K562 (cell line): ENCODE measurements around the gene B2M. TPM values are rescaled to one million over a fixed set of nuclear protein-coding genes. Genes with fewer than 3 reads are reported as not detected.

ENCODE experiments used
- CHD4 ChIP-seq: fragments of 200-600 bp; sonication (generic); IDR thresholded peaks from 3 replicates; pipeline ENCODE4 v1.6.1; 2012; ENCODE audit warnings: low read depth, mild to moderate bottlenecking, mixed read lengths, low read length, inconsistent platforms; ENCODE audit not compliant: insufficient read depth, insufficient replicate concordance, poor library complexity, severe bottlenecking
- ETV1 ChIP-seq: fragments of 450-650 bp; conservative IDR thresholded peaks from 2 replicates; pipeline ENCODE4 v1.6.1; 2016; ENCODE audit warnings: missing genetic modification characterization, control low read depth, low read depth, missing compliant biosample characterization
- FOXA3 ChIP-seq, 2 experiments: fragments of 450-650 bp in 1 of 2; sonication (generic) in 1 of 2; formaldehyde crosslinking; IDR thresholded peaks in 1 of 2; conservative IDR thresholded peaks in 1 of 2; 2 replicates each; pipeline versions ENCODE4 v1.4.0 to v1.8.0; 2020 to 2022; ENCODE audit warnings: mild to moderate bottlenecking in 2 of 2, missing genetic modification reagents in 1 of 2
- KAT7 ChIP-seq: sonication (generic); formaldehyde crosslinking; IDR thresholded peaks from 2 replicates; pipeline ENCODE4 v1.8.0; 2022; ENCODE audit warnings: missing genetic modification reagents, mild to moderate bottlenecking, borderline replicate concordance
- MCM2 ChIP-seq: fragments of 450-650 bp; IDR thresholded peaks from 2 replicates; pipeline ENCODE4 v1.6.1; 2017; ENCODE audit warnings: low read depth, mild to moderate bottlenecking
- MYC ChIP-seq, 2 experiments: fragments of 250-450 bp in 1 of 2; sonication (Bioruptor Pico) in 1 of 2; IDR thresholded peaks; 2 replicates each; pipeline versions ENCODE4 v1.5.1 to v1.6.1; 2012 to 2021; ENCODE audit warnings: low read depth in 2 of 2, borderline replicate concordance in 1 of 2, improper control_type of control experiment in 1 of 2, low read length in 1 of 2, mild to moderate bottlenecking in 1 of 2, moderate library complexity in 1 of 2
- NFATC3 ChIP-seq: fragments of 450-650 bp; IDR thresholded peaks from 2 replicates; pipeline ENCODE4 v1.6.1; 2017; ENCODE audit warnings: mild to moderate bottlenecking
- SNIP1 ChIP-seq: fragments of 450-650 bp; IDR thresholded peaks from 2 replicates; pipeline ENCODE4 v1.7.1; 2017; ENCODE audit warnings: low read depth, mild to moderate bottlenecking
- STAT5A ChIP-seq: IDR thresholded peaks from 2 replicates; pipeline ENCODE4 v1.6.1; 2012; ENCODE audit warnings: low read length, inconsistent platforms, borderline replicate concordance
- TCF15 ChIP-seq: fragments of 250-450 bp; sonication (Bioruptor Pico); IDR thresholded peaks from 2 replicates; pipeline ENCODE4 v1.8.0; 2022; ENCODE audit warnings: moderate library complexity, mild to moderate bottlenecking, inconsistent platforms
- U2AF1 ChIP-seq: fragments of 200-400 bp; formaldehyde crosslinking; optimal IDR thresholded peaks from 2 replicates; pipeline ENCODE3; 2017; ENCODE audit warnings: mild to moderate bottlenecking, low read depth, low read length, moderate library complexity
- ZBTB49 ChIP-seq: sonication (generic); formaldehyde crosslinking; IDR thresholded peaks from 2 replicates; pipeline ENCODE4 v1.8.0; 2022; ENCODE audit warnings: missing genetic modification reagents, mild to moderate bottlenecking, borderline replicate concordance
- ZNF277 ChIP-seq: fragments of 250-450 bp; sonication (Bioruptor Pico); IDR thresholded peaks from 2 replicates; pipeline ENCODE4 v1.8.0; 2022; ENCODE audit warnings: inconsistent platforms, mild to moderate bottlenecking, moderate library complexity, borderline replicate concordance
- ZNF583 ChIP-seq: fragments of 250-450 bp; sonication (Bioruptor Pico); IDR thresholded peaks from 2 replicates; pipeline ENCODE4 v1.4.0; 2020
- polyA plus RNA-seq, 8 experiments: library from polyadenylated mRNA; depleted of rRNA in 4 of 8; stranded (reverse) in 5 of 8; unstranded in 3 of 8; fragments of >200 nt; fragmentation: Nextera tagmentation in 2 of 8; fragmentation: Illumina TruSeq in 1 of 8; extraction: Ambion mirVana in 2 of 8; extraction: Trizol in 1 of 8; gene quantifications; 2 replicates each; pipeline versions ENCODE4 v1.2.1 to v1.2.3, GENCODE V29; 2011 to 2014; ENCODE audit warnings: inconsistent platforms in 1 of 8, missing spikeins in 1 of 8
- total RNA-seq, 7 experiments: library from RNA; depleted of rRNA in 6 of 7; stranded (reverse); fragments of >200 nt in 6 of 7; fragmentation: Illumina TruSeq in 2 of 7; extraction: Trizol in 2 of 7; gene quantifications; 2 replicates each; pipeline versions ENCODE4 v1.2.1 to v1.2.3, GENCODE V29; 2011 to 2021; ENCODE audit warnings: low replicate concordance in 1 of 7
- TF ChIP-seq, protein P1 (sequence below): sonication (generic); formaldehyde crosslinking; IDR thresholded peaks from 2 replicates; pipeline ENCODE4 v1.8.1; 2022; ENCODE audit warnings: missing genetic modification reagents
- TF ChIP-seq, protein P2 (sequence below): fragments of 450-650 bp; formaldehyde crosslinking; IDR thresholded peaks from 2 replicates; pipeline ENCODE4 v1.4.0; 2020; ENCODE audit warnings: mild to moderate bottlenecking, mixed read lengths

The B2M gene
- total and polyA plus RNA-seq, 9 of the 15 experiments (the other 6 are each of a cell fraction or from before 2014, with no cell fraction given), result 460 to 3,138 (median 1,032) TPM

DNA sequence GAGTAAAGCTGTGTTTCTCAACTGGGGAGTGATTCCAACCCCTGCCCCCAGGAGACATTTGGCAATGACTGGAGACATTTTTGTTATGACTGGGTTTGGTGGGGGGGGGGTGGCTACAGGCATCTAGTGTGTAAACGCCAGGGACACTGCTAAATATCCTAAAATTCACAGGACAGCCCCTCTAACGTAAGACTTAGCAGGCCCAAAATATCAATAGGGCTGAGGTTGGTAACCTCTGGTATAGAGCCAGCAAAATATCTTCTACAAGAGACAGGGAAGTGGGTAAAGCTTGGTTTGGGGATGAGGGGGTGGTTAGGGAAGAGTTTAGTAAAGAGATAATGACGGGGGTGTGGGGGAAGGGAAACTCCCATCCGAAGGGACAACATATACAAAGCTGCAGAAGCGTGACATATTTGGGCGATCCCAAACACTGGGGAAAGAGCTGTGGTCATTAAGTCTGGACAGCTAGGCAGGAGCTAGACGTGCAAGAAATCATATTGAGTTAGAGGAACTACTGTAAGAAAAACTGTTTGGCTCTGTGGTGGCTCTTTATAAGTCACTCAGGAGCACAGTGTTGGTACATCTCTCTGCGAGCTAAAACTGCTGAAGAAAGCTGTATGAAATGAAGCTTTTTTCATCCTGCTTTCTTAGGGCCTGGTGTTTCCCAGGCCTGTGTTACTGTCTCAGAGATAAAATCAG lies 24.3 kb downstream of the B2M start (continued):
- no peak for TF ChIP-seq ZNF277 (CRISPR knock-in tag)
- TF ChIP-seq MCM2, result no peak
- no peak for TF ChIP-seq FOXA3 (CRISPR knock-in tag; conservative IDR thresholded peaks at IDR 0.05 in 1 of 2, IDR thresholded peaks at IDR 0.05 in 1 of 2)
- TF ChIP-seq, protein P1, sequence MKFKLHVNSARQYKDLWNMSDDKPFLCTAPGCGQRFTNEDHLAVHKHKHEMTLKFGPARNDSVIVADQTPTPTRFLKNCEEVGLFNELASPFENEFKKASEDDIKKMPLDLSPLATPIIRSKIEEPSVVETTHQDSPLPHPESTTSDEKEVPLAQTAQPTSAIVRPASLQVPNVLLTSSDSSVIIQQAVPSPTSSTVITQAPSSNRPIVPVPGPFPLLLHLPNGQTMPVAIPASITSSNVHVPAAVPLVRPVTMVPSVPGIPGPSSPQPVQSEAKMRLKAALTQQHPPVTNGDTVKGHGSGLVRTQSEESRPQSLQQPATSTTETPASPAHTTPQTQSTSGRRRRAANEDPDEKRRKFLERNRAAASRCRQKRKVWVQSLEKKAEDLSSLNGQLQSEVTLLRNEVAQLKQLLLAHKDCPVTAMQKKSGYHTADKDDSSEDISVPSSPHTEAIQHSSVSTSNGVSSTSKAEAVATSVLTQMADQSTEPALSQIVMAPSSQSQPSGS (CRISPR knock-in tag), result no peak
- TF ChIP-seq CHD4, result no peak
- TF ChIP-seq KAT7, result no peak
- TF ChIP-seq ZBTB49 (CRISPR knock-in tag), result no peak
- TF ChIP-seq ZNF583 (CRISPR knock-in tag), result no peak
- TF ChIP-seq TCF15 (CRISPR knock-in tag), result no peak
- no peak for TF ChIP-seq MYC (IDR thresholded peaks at IDR 0.05; ENCODE audit: low read depth, low read length)
- no peak for TF ChIP-seq MYC (CRISPR knock-in tag; IDR thresholded peaks at IDR 0.05; ENCODE audit: borderline replicate concordance, low read depth)
- no peak for TF ChIP-seq U2AF1
- no peak for TF ChIP-seq SNIP1
- no peak for TF ChIP-seq NFATC3
- no peak; the same call in 1 of the 2 replicates for TF ChIP-seq ETV1
- TF ChIP-seq, protein P2, sequence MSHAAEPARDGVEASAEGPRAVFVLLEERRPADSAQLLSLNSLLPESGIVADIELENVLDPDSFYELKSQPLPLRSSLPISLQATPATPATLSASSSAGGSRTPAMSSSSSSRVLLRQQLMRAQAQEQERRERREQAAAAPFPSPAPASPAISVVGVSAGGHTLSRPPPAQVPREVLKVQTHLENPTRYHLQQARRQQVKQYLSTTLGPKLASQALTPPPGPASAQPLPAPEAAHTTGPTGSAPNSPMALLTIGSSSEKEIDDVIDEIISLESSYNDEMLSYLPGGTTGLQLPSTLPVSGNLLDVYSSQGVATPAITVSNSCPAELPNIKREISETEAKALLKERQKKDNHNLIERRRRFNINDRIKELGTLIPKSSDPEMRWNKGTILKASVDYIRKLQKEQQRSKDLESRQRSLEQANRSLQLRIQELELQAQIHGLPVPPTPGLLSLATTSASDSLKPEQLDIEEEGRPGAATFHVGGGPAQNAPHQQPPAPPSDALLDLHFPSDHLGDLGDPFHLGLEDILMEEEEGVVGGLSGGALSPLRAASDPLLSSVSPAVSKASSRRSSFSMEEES (CRISPR knock-in tag), result no peak
- TF ChIP-seq STAT5A, result no peak
